WTC11 (cell line): ENCODE data around the gene SSRP1. TPM values are rescaled to one million over a fixed set of nuclear protein-coding genes. Genes with fewer than 3 reads are reported as not detected.

ENCODE experiments used
- ATAC-seq: fragments of 200-7000 bp; cut with Tn5 transposase; 2 replicates; pipeline ENCODE4 v1.10.0; 2021; ENCODE audit warnings: mild to moderate bottlenecking, moderate library complexity
- CTCF ChIA-PET: fragments of 300-600 bp; sonication (Branson Sonifier 250); formaldehyde crosslinking; loops from one replicate; lab custom pipeline; 2021; ENCODE audit warnings: antibody characterized with exemption; lab: Charles Lee
- POLR2A ChIA-PET: fragments of 350-600 bp; sonication (Branson Sonifier 250); formaldehyde crosslinking; loops from one replicate; lab custom pipeline; 2021; ENCODE audit warnings: antibody characterized with exemption; lab: Charles Lee
- DNase-seq: peaks from one replicate; pipeline ENCODE4 v3.0.0; 2021; ENCODE audit warnings: low spot score
- H3K27ac Mint-ChIP-seq: 2 replicates; pipeline ENCODE4 v1.8.0; 2021; ENCODE audit warnings: mixed read lengths
- H3K27me3 Mint-ChIP-seq: 2 replicates; pipeline ENCODE4 v1.8.0; 2021; ENCODE audit warnings: low read depth, mild to moderate bottlenecking, moderate library complexity, mixed read lengths
- H3K36me3 Mint-ChIP-seq: 2 replicates; pipeline ENCODE4 v1.8.0; 2021; ENCODE audit warnings: mixed read lengths
- H3K4me1 Mint-ChIP-seq: 2 replicates; pipeline ENCODE4 v1.8.0; 2022; ENCODE audit warnings: mixed read lengths
- H3K4me3 Mint-ChIP-seq: 2 replicates; pipeline ENCODE4 v1.8.0; 2021; ENCODE audit warnings: mild to moderate bottlenecking, moderate library complexity, mixed read lengths
- H3K9me3 Mint-ChIP-seq: 2 replicates; pipeline ENCODE4 v1.8.0; 2021; ENCODE audit warnings: mixed read lengths
- ATF1 ChIP-seq: sonication (generic); formaldehyde crosslinking; IDR thresholded peaks from 2 replicates; pipeline ENCODE4 v1.8.1; 2023; ENCODE audit warnings: mild to moderate bottlenecking, moderate library complexity, missing genetic modification reagents
- EMX1 ChIP-seq: fragments of 250-450 bp; sonication (Bioruptor Pico); IDR thresholded peaks from 2 replicates; pipeline ENCODE4 v1.8.0; 2021; ENCODE audit warnings: mild to moderate bottlenecking
- FOXK1 ChIP-seq: sonication (generic); formaldehyde crosslinking; IDR thresholded peaks from 2 replicates; pipeline ENCODE4 v1.8.0; 2022; ENCODE audit warnings: mild to moderate bottlenecking, moderate library complexity, missing genetic modification reagents
- NFATC4 ChIP-seq: fragments of 250-450 bp; sonication (Bioruptor Pico); IDR thresholded peaks from 2 replicates; pipeline ENCODE4 v1.9.0; 2021; ENCODE audit warnings: mild to moderate bottlenecking
- NFYB ChIP-seq: sonication (generic); formaldehyde crosslinking; conservative IDR thresholded peaks from 2 replicates; pipeline ENCODE4 v1.8.0; 2022; ENCODE audit warnings: low read depth, missing genetic modification reagents
- NR1H2 ChIP-seq: sonication (generic); formaldehyde crosslinking; IDR thresholded peaks from 2 replicates; pipeline ENCODE4 v1.9.0; 2021; ENCODE audit warnings: mild to moderate bottlenecking, moderate library complexity, missing genetic modification reagents
- RELA ChIP-seq: sonication (generic); formaldehyde crosslinking; IDR thresholded peaks from 2 replicates; pipeline ENCODE4 v1.8.1; 2022; ENCODE audit warnings: missing genetic modification reagents, mild to moderate bottlenecking, borderline replicate concordance
- SMAD4 ChIP-seq: sonication (generic); formaldehyde crosslinking; IDR thresholded peaks from 2 replicates; pipeline ENCODE4 v1.8.0; 2022; ENCODE audit warnings: mild to moderate bottlenecking, missing genetic modification reagents
- TEAD1 ChIP-seq: sonication (generic); formaldehyde crosslinking; IDR thresholded peaks from 2 replicates; pipeline ENCODE4 v1.8.0; 2022; ENCODE audit warnings: mild to moderate bottlenecking, missing genetic modification reagents
- TEAD4 ChIP-seq: sonication (generic); formaldehyde crosslinking; IDR thresholded peaks from 2 replicates; pipeline ENCODE4 v1.8.0; 2022; ENCODE audit warnings: mild to moderate bottlenecking, missing genetic modification reagents
- ZNF232 ChIP-seq: sonication (generic); formaldehyde crosslinking; IDR thresholded peaks from 2 replicates; pipeline ENCODE4 v1.8.0; 2022; ENCODE audit warnings: mild to moderate bottlenecking, missing genetic modification reagents
- ZNF416 ChIP-seq: fragments of 250-450 bp; sonication (Bioruptor Pico); IDR thresholded peaks from 2 replicates; pipeline ENCODE4 v1.9.0; 2021; ENCODE audit warnings: mild to moderate bottlenecking, inconsistent platforms
- total RNA-seq: library from RNA; stranded (reverse); gene quantifications from 3 replicates; pipeline ENCODE4 v1.2.3, GENCODE V29; 2021
- TF ChIP-seq, protein P1 (sequence below): sonication (generic); formaldehyde crosslinking; IDR thresholded peaks from 2 replicates; pipeline ENCODE4 v1.8.1; 2022; ENCODE audit warnings: mild to moderate bottlenecking, moderate library complexity, missing genetic modification reagents
- TF ChIP-seq, protein P2 (sequence below): sonication (generic); formaldehyde crosslinking; IDR thresholded peaks from 2 replicates; pipeline ENCODE4 v1.8.0; 2022; ENCODE audit warnings: mild to moderate bottlenecking, missing genetic modification reagents
- TF ChIP-seq, protein P3 (sequence below): fragments of 250-450 bp; sonication (Bioruptor Pico); IDR thresholded peaks from 2 replicates; pipeline ENCODE4 v1.9.0; 2021; ENCODE audit warnings: mild to moderate bottlenecking
- TF ChIP-seq, protein P4 (sequence below): fragments of 250-450 bp; sonication (Bioruptor Pico); IDR thresholded peaks from 2 replicates; pipeline ENCODE4 v1.9.0; 2021; ENCODE audit warnings: mild to moderate bottlenecking
- TF ChIP-seq, protein P5 (sequence below): fragments of 250-450 bp; sonication (Bioruptor Pico); IDR thresholded peaks from 2 replicates; pipeline ENCODE4 v1.8.0; 2021; ENCODE audit warnings: mild to moderate bottlenecking
- TF ChIP-seq, protein P6 (sequence below): sonication (generic); formaldehyde crosslinking; IDR thresholded peaks from 2 replicates; pipeline ENCODE4 v1.8.0; 2023; ENCODE audit warnings: missing genetic modification reagents
- TF ChIP-seq, protein P7 (sequence below): fragments of 250-450 bp; sonication (Bioruptor Pico); conservative IDR thresholded peaks from 2 replicates; pipeline ENCODE4 v1.9.0; 2021; ENCODE audit warnings: mild to moderate bottlenecking
- TF ChIP-seq, protein P8 (sequence below): sonication (generic); formaldehyde crosslinking; conservative IDR thresholded peaks from 2 replicates; pipeline ENCODE4 v1.8.1; 2022; ENCODE audit warnings: mild to moderate bottlenecking, missing genetic modification reagents
- TF ChIP-seq, protein P9 (sequence below): sonication (generic); formaldehyde crosslinking; IDR thresholded peaks from 2 replicates; pipeline ENCODE4 v1.8.1; 2022; ENCODE audit warnings: low read depth, missing genetic modification reagents, borderline replicate concordance

Gene SSRP1
- total RNA-seq, 1 experiment from 2014 or later = 228 TPM

DNA sequence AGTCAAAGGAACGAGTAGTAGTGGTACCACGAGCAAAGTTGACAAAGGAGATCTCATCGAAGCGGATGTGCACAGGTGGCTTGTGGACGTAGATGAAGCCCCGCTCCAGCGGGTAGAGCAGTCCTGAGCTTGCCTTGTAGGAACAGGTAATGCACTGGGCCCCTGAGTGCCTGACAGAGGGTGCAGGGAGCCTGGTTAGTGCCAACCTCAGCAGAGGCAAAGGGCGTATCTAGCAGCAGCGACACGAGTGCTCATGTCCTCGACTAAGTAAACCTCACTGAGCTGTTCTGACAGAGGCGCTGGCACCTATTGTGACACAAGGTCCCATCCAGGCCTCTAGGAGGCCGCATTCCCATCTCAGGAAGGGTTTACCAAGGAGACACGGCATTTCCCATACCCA, 4.0 kb downstream of the SSRP1 start:
- POLR2A ChIA-PET = no interaction called here
- Mint-ChIP-seq H3K4me1 (peaks cover 25% of the 10 kb centered on the region), H3K9me3 (no peaks in the 10 kb centered on the region), H3K36me3 (peaks cover 77% of the 10 kb centered on the region), H3K27me3 (no peaks in the 10 kb centered on the region), H3K4me3 (no peak overlapping the region), H3K27ac (no peak overlapping the region)
- TF ChIP-seq RELA (no peak), TEAD4 (CRISPR knock-in tag) (no peak), NR1H2 (CRISPR knock-in tag) (no peak), EMX1 (CRISPR knock-in tag) (no peak), ZNF232 (no peak)
- TF ChIP-seq, protein P1, sequence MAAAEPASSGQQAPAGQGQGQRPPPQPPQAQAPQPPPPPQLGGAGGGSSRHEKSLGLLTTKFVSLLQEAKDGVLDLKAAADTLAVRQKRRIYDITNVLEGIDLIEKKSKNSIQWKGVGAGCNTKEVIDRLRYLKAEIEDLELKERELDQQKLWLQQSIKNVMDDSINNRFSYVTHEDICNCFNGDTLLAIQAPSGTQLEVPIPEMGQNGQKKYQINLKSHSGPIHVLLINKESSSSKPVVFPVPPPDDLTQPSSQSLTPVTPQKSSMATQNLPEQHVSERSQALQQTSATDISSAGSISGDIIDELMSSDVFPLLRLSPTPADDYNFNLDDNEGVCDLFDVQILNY (CRISPR knock-in tag) = no peak
- ATAC-seq (no peak), DNase-seq (no peak)
- CTCF ChIA-PET = no interaction called here

DNA sequence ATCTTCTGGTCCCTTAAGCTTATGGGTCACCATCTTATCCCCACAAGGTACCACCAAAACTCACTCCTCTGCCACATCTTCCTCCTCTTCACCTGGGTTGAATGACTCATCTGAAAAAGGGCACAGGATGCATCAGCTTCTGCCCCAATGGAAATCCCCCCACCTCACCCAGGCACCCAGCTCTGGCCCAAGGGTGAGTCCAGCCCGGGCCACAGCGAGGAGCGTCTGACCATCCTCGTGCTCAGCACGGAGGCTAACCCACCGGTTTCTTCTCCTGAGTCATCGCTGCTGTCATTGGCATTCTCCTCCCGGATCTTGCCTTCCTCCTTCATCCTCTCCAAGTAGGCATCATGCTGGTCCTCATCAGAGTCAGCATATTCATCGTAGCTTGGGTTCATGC, 5.7 kb downstream of the SSRP1 start:
- peaks cover 30% of the 10 kb centered on the region for H3K4me1 Mint-ChIP-seq
- DNase-seq (no peak), ATAC-seq (no peak)
- no peak overlapping the region for H3K4me3 Mint-ChIP-seq
- CTCF ChIA-PET = no interaction called here
- H3K27ac Mint-ChIP-seq = no peak overlapping the region
- H3K9me3 Mint-ChIP-seq = no peaks in the 10 kb centered on the region
- POLR2A ChIA-PET = no interaction called here
- TF ChIP-seq SMAD4 (CRISPR knock-in tag) = no peak
- no peak for TF ChIP-seq NFATC4 (CRISPR knock-in tag)
- TF ChIP-seq FOXK1 = no peak
- TF ChIP-seq ATF1 (CRISPR knock-in tag) = no peak
- TF ChIP-seq, protein P2, sequence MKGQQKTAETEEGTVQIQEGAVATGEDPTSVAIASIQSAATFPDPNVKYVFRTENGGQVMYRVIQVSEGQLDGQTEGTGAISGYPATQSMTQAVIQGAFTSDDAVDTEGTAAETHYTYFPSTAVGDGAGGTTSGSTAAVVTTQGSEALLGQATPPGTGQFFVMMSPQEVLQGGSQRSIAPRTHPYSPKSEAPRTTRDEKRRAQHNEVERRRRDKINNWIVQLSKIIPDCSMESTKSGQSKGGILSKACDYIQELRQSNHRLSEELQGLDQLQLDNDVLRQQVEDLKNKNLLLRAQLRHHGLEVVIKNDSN = no peak
- no peak for TF ChIP-seq NFYB
- TF ChIP-seq, protein P3, sequence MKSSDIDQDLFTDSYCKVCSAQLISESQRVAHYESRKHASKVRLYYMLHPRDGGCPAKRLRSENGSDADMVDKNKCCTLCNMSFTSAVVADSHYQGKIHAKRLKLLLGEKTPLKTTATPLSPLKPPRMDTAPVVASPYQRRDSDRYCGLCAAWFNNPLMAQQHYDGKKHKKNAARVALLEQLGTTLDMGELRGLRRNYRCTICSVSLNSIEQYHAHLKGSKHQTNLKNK (CRISPR knock-in tag) = no peak
- TF ChIP-seq, protein P4, sequence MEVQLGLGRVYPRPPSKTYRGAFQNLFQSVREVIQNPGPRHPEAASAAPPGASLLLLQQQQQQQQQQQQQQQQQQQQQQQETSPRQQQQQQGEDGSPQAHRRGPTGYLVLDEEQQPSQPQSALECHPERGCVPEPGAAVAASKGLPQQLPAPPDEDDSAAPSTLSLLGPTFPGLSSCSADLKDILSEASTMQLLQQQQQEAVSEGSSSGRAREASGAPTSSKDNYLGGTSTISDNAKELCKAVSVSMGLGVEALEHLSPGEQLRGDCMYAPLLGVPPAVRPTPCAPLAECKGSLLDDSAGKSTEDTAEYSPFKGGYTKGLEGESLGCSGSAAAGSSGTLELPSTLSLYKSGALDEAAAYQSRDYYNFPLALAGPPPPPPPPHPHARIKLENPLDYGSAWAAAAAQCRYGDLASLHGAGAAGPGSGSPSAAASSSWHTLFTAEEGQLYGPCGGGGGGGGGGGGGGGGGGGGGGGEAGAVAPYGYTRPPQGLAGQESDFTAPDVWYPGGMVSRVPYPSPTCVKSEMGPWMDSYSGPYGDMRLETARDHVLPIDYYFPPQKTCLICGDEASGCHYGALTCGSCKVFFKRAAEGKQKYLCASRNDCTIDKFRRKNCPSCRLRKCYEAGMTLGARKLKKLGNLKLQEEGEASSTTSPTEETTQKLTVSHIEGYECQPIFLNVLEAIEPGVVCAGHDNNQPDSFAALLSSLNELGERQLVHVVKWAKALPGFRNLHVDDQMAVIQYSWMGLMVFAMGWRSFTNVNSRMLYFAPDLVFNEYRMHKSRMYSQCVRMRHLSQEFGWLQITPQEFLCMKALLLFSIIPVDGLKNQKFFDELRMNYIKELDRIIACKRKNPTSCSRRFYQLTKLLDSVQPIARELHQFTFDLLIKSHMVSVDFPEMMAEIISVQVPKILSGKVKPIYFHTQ (CRISPR knock-in tag) = no peak
- no peak for TF ChIP-seq ZNF416 (CRISPR knock-in tag)
- TF ChIP-seq, protein P5, sequence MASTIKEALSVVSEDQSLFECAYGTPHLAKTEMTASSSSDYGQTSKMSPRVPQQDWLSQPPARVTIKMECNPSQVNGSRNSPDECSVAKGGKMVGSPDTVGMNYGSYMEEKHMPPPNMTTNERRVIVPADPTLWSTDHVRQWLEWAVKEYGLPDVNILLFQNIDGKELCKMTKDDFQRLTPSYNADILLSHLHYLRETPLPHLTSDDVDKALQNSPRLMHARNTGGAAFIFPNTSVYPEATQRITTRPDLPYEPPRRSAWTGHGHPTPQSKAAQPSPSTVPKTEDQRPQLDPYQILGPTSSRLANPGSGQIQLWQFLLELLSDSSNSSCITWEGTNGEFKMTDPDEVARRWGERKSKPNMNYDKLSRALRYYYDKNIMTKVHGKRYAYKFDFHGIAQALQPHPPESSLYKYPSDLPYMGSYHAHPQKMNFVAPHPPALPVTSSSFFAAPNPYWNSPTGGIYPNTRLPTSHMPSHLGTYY (CRISPR knock-in tag) = no peak
- TF ChIP-seq TEAD1 (CRISPR knock-in tag) = no peak
- TF ChIP-seq, protein P6, sequence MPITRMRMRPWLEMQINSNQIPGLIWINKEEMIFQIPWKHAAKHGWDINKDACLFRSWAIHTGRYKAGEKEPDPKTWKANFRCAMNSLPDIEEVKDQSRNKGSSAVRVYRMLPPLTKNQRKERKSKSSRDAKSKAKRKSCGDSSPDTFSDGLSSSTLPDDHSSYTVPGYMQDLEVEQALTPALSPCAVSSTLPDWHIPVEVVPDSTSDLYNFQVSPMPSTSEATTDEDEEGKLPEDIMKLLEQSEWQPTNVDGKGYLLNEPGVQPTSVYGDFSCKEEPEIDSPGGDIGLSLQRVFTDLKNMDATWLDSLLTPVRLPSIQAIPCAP (CRISPR knock-in tag) = no peak
- TF ChIP-seq, protein P7, sequence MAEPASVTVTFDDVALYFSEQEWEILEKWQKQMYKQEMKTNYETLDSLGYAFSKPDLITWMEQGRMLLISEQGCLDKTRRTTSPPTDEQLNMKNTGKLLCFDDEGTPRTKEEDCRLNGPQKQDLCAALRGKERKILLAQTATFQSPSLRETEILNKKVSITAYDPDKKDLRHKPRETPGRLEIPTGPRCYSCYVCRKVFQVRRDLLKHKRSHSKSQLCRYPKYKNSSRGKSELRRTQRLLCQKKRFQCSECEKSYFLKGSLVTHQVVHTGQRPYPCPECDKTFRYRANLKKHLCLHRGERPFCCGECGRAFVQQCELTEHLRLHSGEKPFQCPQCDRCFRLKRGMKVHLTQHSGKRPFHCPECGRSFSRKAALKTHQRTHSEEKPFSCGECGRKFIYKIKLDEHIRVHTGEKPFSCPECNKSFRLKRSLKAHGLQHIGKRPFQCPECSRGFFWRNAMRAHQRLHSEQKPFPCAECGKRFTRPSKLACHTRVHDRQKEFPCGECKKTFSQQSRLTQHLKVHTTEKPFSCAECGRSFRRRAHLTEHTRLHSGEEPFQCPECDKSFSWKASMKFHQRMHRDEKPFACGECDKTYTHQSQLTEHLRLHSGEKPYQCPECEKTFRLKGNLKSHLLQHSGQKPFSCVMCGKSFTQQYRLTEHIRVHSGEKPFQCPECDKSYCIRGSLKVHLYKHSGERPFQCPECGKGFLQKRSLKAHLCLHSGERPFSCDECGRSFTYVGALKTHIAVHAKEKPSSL (CRISPR knock-in tag) = no peak
- TF ChIP-seq ZNF232 = no peak
- TF ChIP-seq, protein P8, sequence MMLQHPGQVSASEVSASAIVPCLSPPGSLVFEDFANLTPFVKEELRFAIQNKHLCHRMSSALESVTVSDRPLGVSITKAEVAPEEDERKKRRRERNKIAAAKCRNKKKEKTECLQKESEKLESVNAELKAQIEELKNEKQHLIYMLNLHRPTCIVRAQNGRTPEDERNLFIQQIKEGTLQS (CRISPR knock-in tag) = no peak
- TF ChIP-seq, protein P9, sequence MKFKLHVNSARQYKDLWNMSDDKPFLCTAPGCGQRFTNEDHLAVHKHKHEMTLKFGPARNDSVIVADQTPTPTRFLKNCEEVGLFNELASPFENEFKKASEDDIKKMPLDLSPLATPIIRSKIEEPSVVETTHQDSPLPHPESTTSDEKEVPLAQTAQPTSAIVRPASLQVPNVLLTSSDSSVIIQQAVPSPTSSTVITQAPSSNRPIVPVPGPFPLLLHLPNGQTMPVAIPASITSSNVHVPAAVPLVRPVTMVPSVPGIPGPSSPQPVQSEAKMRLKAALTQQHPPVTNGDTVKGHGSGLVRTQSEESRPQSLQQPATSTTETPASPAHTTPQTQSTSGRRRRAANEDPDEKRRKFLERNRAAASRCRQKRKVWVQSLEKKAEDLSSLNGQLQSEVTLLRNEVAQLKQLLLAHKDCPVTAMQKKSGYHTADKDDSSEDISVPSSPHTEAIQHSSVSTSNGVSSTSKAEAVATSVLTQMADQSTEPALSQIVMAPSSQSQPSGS (CRISPR knock-in tag) = no peak
- peaks cover 87% of the 10 kb centered on the region for H3K36me3 Mint-ChIP-seq
- H3K27me3 Mint-ChIP-seq = no peaks in the 10 kb centered on the region
